GM23338 (cell line): Measurements from ENCODE around the gene FGF11. TPM values are rescaled to one million over a fixed set of nuclear protein-coding genes. Genes with fewer than 3 reads are reported as not detected.

Source experiments
- ATAC-seq: fragments of 200-7000 bp; cut with Tn5 transposase; 3 replicates; pipeline ENCODE4 v1.9.1; 2020
- DNase-seq: peaks from one replicate; pipeline ENCODE4 v3.0.0-alpha.2; 2015; ENCODE audit warnings: low spot score
- H2AFZ ChIP-seq: fragments of 200-600 bp; sonication (generic); 2 replicates; pipeline ENCODE4 v1.8.0; 2016; ENCODE audit warnings: antibody characterized with exemption, mild to moderate bottlenecking, moderate library complexity
- H3F3A ChIP-seq: fragments of 200-600 bp; sonication (generic); replicated peaks from 2 replicates; pipeline ENCODE4 v1.8.0; 2017; ENCODE audit warnings: antibody characterized with exemption, mixed run types, low read depth
- H3K27ac ChIP-seq: fragments of 200-600 bp; sonication (generic); 2 replicates; pipeline ENCODE4 v1.6.1; 2016; ENCODE audit warnings: low read depth
- H3K27me3 ChIP-seq: fragments of 200-600 bp; sonication (generic); 2 replicates; pipeline ENCODE4 v1.8.0; 2016; ENCODE audit warnings: mild to moderate bottlenecking, mixed run types, moderate library complexity; ENCODE audit not compliant: insufficient read depth
- H3K36me3 ChIP-seq: fragments of 200-600 bp; sonication (generic); 2 replicates; pipeline ENCODE4 v1.8.0; 2016; ENCODE audit warnings: mild to moderate bottlenecking; ENCODE audit not compliant: insufficient read depth
- H3K4me1 ChIP-seq: fragments of 200-600 bp; sonication (generic); 2 replicates; pipeline ENCODE4 v1.8.0; 2016; ENCODE audit warnings: mild to moderate bottlenecking, moderate library complexity; ENCODE audit not compliant: insufficient read depth
- H3K4me2 ChIP-seq: fragments of 200-600 bp; sonication (generic); 2 replicates; pipeline ENCODE4 v1.7.1; 2017; ENCODE audit warnings: mixed run types
- H3K4me3 ChIP-seq: fragments of 200-600 bp; sonication (generic); 2 replicates; pipeline ENCODE4 v1.6.1; 2016; ENCODE audit warnings: mixed run types
- H3K79me2 ChIP-seq: fragments of 200-600 bp; sonication (generic); replicated peaks from 2 replicates; pipeline ENCODE4 v1.8.0; 2017; ENCODE audit warnings: mild to moderate bottlenecking; ENCODE audit not compliant: insufficient read depth
- H3K9me2 ChIP-seq: fragments of 200-600 bp; sonication (generic); 2 replicates; pipeline ENCODE4 v1.8.0; 2017; ENCODE audit not compliant: insufficient read depth
- H4K20me1 ChIP-seq: fragments of 200-600 bp; sonication (generic); replicated peaks from 2 replicates; pipeline ENCODE4 v1.8.0; 2017; ENCODE audit warnings: mild to moderate bottlenecking; ENCODE audit not compliant: insufficient read depth
- H3K27ac Mint-ChIP-seq: 2 replicates; pipeline ENCODE4 v1.8.0; 2020; ENCODE audit warnings: inconsistent platforms, mild to moderate bottlenecking, moderate library complexity, mixed read lengths
- H3K27me3 Mint-ChIP-seq: 3 replicates; pipeline ENCODE4 v1.8.0; 2022; ENCODE audit warnings: low read depth, mild to moderate bottlenecking, moderate library complexity, mixed read lengths, inconsistent platforms; ENCODE audit not compliant: insufficient read depth, poor library complexity
- H3K36me3 Mint-ChIP-seq: 3 replicates; pipeline ENCODE4 v1.8.0; 2021; ENCODE audit warnings: low read depth, mild to moderate bottlenecking, inconsistent platforms, moderate library complexity, mixed read lengths
- H3K4me1 Mint-ChIP-seq: 3 replicates; pipeline ENCODE4 v1.8.0; 2020; ENCODE audit warnings: mild to moderate bottlenecking, inconsistent platforms, mixed read lengths
- H3K4me3 Mint-ChIP-seq: 3 replicates; pipeline ENCODE4 v1.8.0; 2021; ENCODE audit warnings: moderate library complexity, mild to moderate bottlenecking, inconsistent platforms, mixed read lengths
- H3K9me3 Mint-ChIP-seq: 3 replicates; pipeline ENCODE4 v1.8.0; 2020; ENCODE audit warnings: moderate library complexity, mild to moderate bottlenecking, inconsistent platforms, mixed read lengths
- CREB1 ChIP-seq: fragments of 250-450 bp; sonication (Bioruptor Pico); IDR thresholded peaks from 2 replicates; pipeline ENCODE4 v1.5.0; 2020; ENCODE audit warnings: low read depth, mild to moderate bottlenecking, moderate library complexity
- EZH2 ChIP-seq: fragments of 200-600 bp; sonication (generic); IDR thresholded peaks from one replicate; pipeline ENCODE4 v1.8.0; 2017; ENCODE audit warnings: antibody characterized with exemption, mild to moderate bottlenecking, low read depth; ENCODE audit not compliant: unreplicated experiment
- EZH2phosphoT487 ChIP-seq: fragments of 200-600 bp; sonication (generic); IDR thresholded peaks from one replicate; pipeline ENCODE4 v1.8.1; 2018; ENCODE audit warnings: antibody characterized with exemption; ENCODE audit not compliant: unreplicated experiment
- JUNB ChIP-seq: IDR thresholded peaks from one replicate; pipeline ENCODE4 v1.6.1; 2016; ENCODE audit warnings: antibody characterized with exemption; ENCODE audit not compliant: unreplicated experiment
- NANOG ChIP-seq: IDR thresholded peaks from 2 replicates; pipeline ENCODE4 v1.6.1; 2016; ENCODE audit warnings: antibody characterized with exemption, borderline replicate concordance
- POLR2AphosphoS5 ChIP-seq: IDR thresholded peaks from 2 replicates; pipeline ENCODE4 v1.6.1; 2016; ENCODE audit warnings: antibody characterized with exemption, low read depth
- STAT1 ChIP-seq: IDR thresholded peaks from one replicate; pipeline ENCODE4 v1.6.1; 2016; ENCODE audit warnings: antibody characterized with exemption; ENCODE audit not compliant: unreplicated experiment
- ZNF114 ChIP-seq: fragments of 250-450 bp; sonication (Bioruptor Pico); IDR thresholded peaks from 2 replicates; pipeline ENCODE4 v1.5.0; 2020; ENCODE audit warnings: mild to moderate bottlenecking, moderate library complexity
- ZNF331 ChIP-seq: fragments of 250-450 bp; sonication (Bioruptor Pico); IDR thresholded peaks from 2 replicates; pipeline ENCODE4 v1.5.0; 2020; ENCODE audit warnings: low read depth, mild to moderate bottlenecking, moderate library complexity
- polyA plus RNA-seq: library from polyadenylated mRNA; unstranded; fragments of >200 nt; fragmentation: Nextera tagmentation; extraction: Ambion mirVana; gene quantifications from 2 replicates; pipeline ENCODE4 v1.2.1, GENCODE V29; 2016
- total RNA-seq: library from RNA; depleted of rRNA; stranded (reverse); fragments of >200 nt; shearing (Covaris generic); gene quantifications from 2 replicates; pipeline ENCODE4 v1.2.3, GENCODE V29; 2014
- TF ChIP-seq, protein P1 (sequence below): fragments of 250-450 bp; sonication (Bioruptor Pico); IDR thresholded peaks from 2 replicates; pipeline ENCODE4 v1.5.0; 2020; ENCODE audit warnings: mild to moderate bottlenecking, moderate library complexity
- TF ChIP-seq, protein P2 (sequence below): IDR thresholded peaks from one replicate; pipeline ENCODE4 v1.6.1; 2018; ENCODE audit warnings: antibody characterized with exemption; ENCODE audit not compliant: unreplicated experiment
- TF ChIP-seq, protein P3 (sequence below): IDR thresholded peaks from 2 replicates; pipeline ENCODE4 v1.6.1; 2016; ENCODE audit warnings: antibody characterized with exemption
- TF ChIP-seq, protein P4 (sequence below), 2 experiments: fragments of 200-600 bp in 1 of 2; sonication (generic) in 1 of 2; conservative IDR thresholded peaks; 2 replicates each; pipeline versions ENCODE4 v1.5.1 to v1.6.1; 2016 to 2017; ENCODE audit warnings: antibody characterized with exemption in 2 of 2, low read depth in 2 of 2, mild to moderate bottlenecking in 2 of 2, moderate library complexity in 1 of 2

Gene FGF11
- total and polyA plus RNA-seq, 2 experiments from 2014 or later = 11.1 to 16.6 TPM

DNA sequence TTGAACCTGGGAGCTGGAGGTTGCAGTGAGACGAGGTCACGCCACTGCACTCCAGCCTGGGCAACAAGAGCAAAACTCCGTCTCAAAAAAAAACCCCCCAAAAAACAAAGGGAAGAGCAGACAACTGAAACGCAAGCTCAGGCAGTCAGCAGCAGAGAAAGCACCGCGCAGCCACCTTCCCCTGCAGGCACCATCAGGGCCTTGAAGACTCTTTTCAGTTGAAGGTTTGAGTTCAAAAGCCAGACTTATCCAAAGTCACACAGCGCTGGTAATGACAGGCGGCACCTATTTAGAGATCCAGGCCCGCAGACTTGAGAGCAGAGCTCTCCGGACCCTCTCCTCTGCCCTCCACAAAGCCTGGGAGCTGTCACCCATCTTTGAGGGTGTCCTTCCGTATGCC lies 29.0 kb downstream of the FGF11 start:
- TF ChIP-seq CREB1 (CRISPR knock-in tag) = no peak
- no peak for TF ChIP-seq EZH2phosphoT487
- no peak for TF ChIP-seq STAT1
- no peak for TF ChIP-seq NANOG
- TF ChIP-seq EZH2 = no peak
- no peak for TF ChIP-seq POLR2AphosphoS5
- TF ChIP-seq ZNF331 (CRISPR knock-in tag) = no peak
- TF ChIP-seq, protein P1, sequence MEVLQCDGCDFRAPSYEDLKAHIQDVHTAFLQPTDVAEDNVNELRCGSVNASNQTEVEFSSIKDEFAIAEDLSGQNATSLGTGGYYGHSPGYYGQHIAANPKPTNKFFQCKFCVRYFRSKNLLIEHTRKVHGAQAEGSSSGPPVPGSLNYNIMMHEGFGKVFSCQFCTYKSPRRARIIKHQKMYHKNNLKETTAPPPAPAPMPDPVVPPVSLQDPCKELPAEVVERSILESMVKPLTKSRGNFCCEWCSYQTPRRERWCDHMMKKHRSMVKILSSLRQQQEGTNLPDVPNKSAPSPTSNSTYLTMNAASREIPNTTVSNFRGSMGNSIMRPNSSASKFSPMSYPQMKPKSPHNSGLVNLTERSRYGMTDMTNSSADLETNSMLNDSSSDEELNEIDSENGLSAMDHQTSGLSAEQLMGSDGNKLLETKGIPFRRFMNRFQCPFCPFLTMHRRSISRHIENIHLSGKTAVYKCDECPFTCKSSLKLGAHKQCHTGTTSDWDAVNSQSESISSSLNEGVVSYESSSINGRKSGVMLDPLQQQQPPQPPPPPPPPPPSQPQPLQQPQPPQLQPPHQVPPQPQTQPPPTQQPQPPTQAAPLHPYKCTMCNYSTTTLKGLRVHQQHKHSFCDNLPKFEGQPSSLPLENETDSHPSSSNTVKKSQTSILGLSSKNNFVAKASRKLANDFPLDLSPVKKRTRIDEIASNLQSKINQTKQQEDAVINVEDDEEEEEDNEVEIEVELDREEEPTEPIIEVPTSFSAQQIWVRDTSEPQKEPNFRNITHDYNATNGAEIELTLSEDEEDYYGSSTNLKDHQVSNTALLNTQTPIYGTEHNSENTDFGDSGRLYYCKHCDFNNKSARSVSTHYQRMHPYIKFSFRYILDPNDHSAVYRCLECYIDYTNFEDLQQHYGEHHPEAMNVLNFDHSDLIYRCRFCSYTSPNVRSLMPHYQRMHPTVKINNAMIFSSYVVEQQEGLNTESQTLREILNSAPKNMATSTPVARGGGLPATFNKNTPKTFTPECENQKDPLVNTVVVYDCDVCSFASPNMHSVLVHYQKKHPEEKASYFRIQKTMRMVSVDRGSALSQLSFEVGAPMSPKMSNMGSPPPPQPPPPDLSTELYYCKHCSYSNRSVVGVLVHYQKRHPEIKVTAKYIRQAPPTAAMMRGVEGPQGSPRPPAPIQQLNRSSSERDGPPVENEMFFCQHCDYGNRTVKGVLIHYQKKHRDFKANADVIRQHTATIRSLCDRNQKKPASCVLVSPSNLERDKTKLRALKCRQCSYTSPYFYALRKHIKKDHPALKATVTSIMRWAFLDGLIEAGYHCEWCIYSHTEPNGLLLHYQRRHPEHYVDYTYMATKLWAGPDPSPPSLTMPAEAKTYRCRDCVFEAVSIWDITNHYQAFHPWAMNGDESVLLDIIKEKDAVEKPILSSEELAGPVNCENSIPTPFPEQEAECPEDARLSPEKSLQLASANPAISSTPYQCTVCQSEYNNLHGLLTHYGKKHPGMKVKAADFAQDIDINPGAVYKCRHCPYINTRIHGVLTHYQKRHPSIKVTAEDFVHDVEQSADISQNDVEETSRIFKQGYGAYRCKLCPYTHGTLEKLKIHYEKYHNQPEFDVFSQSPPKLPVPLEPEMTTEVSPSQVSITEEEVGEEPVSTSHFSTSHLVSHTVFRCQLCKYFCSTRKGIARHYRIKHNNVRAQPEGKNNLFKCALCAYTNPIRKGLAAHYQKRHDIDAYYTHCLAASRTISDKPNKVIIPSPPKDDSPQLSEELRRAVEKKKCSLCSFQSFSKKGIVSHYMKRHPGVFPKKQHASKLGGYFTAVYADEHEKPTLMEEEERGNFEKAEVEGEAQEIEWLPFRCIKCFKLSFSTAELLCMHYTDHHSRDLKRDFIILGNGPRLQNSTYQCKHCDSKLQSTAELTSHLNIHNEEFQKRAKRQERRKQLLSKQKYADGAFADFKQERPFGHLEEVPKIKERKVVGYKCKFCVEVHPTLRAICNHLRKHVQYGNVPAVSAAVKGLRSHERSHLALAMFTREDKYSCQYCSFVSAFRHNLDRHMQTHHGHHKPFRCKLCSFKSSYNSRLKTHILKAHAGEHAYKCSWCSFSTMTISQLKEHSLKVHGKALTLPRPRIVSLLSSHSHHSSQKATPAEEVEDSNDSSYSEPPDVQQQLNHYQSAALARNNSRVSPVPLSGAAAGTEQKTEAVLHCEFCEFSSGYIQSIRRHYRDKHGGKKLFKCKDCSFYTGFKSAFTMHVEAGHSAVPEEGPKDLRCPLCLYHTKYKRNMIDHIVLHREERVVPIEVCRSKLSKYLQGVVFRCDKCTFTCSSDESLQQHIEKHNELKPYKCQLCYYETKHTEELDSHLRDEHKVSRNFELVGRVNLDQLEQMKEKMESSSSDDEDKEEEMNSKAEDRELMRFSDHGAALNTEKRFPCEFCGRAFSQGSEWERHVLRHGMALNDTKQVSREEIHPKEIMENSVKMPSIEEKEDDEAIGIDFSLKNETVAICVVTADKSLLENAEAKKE (CRISPR knock-in tag) = no peak
- TF ChIP-seq JUNB = no peak
- TF ChIP-seq, protein P2, sequence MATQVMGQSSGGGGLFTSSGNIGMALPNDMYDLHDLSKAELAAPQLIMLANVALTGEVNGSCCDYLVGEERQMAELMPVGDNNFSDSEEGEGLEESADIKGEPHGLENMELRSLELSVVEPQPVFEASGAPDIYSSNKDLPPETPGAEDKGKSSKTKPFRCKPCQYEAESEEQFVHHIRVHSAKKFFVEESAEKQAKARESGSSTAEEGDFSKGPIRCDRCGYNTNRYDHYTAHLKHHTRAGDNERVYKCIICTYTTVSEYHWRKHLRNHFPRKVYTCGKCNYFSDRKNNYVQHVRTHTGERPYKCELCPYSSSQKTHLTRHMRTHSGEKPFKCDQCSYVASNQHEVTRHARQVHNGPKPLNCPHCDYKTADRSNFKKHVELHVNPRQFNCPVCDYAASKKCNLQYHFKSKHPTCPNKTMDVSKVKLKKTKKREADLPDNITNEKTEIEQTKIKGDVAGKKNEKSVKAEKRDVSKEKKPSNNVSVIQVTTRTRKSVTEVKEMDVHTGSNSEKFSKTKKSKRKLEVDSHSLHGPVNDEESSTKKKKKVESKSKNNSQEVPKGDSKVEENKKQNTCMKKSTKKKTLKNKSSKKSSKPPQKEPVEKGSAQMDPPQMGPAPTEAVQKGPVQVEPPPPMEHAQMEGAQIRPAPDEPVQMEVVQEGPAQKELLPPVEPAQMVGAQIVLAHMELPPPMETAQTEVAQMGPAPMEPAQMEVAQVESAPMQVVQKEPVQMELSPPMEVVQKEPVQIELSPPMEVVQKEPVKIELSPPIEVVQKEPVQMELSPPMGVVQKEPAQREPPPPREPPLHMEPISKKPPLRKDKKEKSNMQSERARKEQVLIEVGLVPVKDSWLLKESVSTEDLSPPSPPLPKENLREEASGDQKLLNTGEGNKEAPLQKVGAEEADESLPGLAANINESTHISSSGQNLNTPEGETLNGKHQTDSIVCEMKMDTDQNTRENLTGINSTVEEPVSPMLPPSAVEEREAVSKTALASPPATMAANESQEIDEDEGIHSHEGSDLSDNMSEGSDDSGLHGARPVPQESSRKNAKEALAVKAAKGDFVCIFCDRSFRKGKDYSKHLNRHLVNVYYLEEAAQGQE = no peak
- TF ChIP-seq, protein P3, sequence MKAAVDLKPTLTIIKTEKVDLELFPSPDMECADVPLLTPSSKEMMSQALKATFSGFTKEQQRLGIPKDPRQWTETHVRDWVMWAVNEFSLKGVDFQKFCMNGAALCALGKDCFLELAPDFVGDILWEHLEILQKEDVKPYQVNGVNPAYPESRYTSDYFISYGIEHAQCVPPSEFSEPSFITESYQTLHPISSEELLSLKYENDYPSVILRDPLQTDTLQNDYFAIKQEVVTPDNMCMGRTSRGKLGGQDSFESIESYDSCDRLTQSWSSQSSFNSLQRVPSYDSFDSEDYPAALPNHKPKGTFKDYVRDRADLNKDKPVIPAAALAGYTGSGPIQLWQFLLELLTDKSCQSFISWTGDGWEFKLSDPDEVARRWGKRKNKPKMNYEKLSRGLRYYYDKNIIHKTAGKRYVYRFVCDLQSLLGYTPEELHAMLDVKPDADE = no peak
- TF ChIP-seq, protein P4, sequence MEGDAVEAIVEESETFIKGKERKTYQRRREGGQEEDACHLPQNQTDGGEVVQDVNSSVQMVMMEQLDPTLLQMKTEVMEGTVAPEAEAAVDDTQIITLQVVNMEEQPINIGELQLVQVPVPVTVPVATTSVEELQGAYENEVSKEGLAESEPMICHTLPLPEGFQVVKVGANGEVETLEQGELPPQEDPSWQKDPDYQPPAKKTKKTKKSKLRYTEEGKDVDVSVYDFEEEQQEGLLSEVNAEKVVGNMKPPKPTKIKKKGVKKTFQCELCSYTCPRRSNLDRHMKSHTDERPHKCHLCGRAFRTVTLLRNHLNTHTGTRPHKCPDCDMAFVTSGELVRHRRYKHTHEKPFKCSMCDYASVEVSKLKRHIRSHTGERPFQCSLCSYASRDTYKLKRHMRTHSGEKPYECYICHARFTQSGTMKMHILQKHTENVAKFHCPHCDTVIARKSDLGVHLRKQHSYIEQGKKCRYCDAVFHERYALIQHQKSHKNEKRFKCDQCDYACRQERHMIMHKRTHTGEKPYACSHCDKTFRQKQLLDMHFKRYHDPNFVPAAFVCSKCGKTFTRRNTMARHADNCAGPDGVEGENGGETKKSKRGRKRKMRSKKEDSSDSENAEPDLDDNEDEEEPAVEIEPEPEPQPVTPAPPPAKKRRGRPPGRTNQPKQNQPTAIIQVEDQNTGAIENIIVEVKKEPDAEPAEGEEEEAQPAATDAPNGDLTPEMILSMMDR (conservative IDR thresholded peaks at IDR 0.05; ENCODE audit: low read depth in 2 of 2) = no peak
- TF ChIP-seq ZNF114 = no peak
- Mint-ChIP-seq H3K27me3 (peaks cover 10% of the 10 kb centered on the region), H3K4me3 (no peak overlapping the region), H3K4me1 (peaks cover 8% of the 10 kb centered on the region; the same call in 2 of the 3 replicates), H3K36me3 (peaks cover 7% of the 10 kb centered on the region), H3K27ac (no peak overlapping the region), H3K9me3 (no peaks in the 10 kb centered on the region)
- Histone ChIP-seq H3K27me3 (no peaks in the 10 kb centered on the region), H3K4me2 (no peak overlapping the region), H2AFZ (no peak overlapping the region), H3K36me3 (no peaks in the 10 kb centered on the region), H4K20me1 (no peaks in the 10 kb centered on the region), H3K9me2 (no peaks in the 10 kb centered on the region), H3K4me1 (peaks cover 4% of the 10 kb centered on the region; the same call in 1 of the 2 replicates), H3K27ac (no peak overlapping the region), H3K4me3 (no peak overlapping the region), H3K79me2 (peaks cover 14% of the 10 kb centered on the region; the same call in 1 of the 2 replicates), H3F3A (no peaks in the 10 kb centered on the region)
- DNase-seq = no peak
- no peak for ATAC-seq
